Measurements from ENCODE around the gene RABGGTB. TPM values are rescaled to one million over a fixed set of nuclear protein-coding genes. Genes with fewer than 3 reads are reported as not detected.
A peak's percentile ranks its signal among the peaks of the same experiment; 100 is the strongest.
"Not testable (repeated sequence)": the region's sequence is repeated elsewhere in the genome, so short reads cannot be mapped to it uniquely, and the experiment has no call there.

Gene RABGGTB
- total RNA-seq, 1 donor from 2014 or later = 70.8 TPM

DNA sequence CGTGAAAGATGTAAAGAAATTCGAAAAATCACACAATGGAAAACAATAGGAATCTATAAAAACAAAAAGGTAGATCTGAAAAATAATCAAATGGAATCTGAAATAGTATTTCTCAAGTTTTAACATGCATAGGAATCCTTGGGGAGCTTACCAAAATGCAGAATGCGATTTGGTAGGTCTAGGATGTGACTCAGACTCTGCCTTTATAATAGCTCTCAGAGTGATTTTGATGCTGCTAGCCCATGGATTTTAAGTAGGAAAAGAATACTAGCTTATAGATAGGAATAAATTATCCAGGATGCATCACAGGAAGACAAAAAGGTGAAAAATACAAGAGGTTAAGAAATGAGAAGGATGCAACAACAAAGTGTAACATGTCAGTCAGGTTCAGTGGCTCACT, 14.1 kb upstream of the RABGGTB start:
- Mint-ChIP-seq H3K36me3 (ENCODE audit: unreplicated experiment) (no peaks in the 10 kb centered on the region), H3K27ac (ENCODE audit: unreplicated experiment) (no peak overlapping the region), H3K9me3 (ENCODE audit: unreplicated experiment) (no peaks in the 10 kb centered on the region), H3K4me3 (ENCODE audit: unreplicated experiment) (no peak overlapping the region), H3K27me3 (ENCODE audit: unreplicated experiment) (peaks cover 2% of the 10 kb centered on the region), H3K4me1 (ENCODE audit: low read depth, unreplicated experiment) (no peaks in the 10 kb centered on the region)
- no peak for TF ChIP-seq CTCF (IDR thresholded peaks at IDR 0.05; ENCODE audit: partially characterized antibody, unreplicated experiment)
- DNase-seq = no peak

DNA sequence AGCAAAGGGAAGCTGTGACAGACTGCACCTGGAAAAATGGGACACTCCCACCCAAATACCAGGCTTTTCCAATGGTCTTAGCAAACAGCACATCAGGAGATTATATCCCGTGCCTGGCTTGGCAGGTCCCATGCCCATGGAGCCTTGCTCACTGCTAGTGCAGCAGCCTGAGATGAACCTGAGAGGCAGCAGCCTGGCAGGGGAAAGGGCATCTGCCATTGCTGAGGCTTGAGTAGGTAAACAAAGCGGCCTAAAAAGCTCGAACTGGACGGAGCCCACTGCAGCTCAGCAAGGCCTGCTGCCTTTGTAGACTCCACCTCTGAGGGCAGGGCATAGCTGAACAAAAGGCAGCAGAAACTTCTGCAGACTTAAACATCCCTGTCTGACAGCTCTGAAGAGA, 8.2 kb upstream of the RABGGTB start:
- H3K27me3 Mint-ChIP-seq (ENCODE audit: unreplicated experiment); H3K9me3 Mint-ChIP-seq (ENCODE audit: unreplicated experiment); H3K36me3 Mint-ChIP-seq (ENCODE audit: unreplicated experiment): not testable (repeated sequence)

DNA sequence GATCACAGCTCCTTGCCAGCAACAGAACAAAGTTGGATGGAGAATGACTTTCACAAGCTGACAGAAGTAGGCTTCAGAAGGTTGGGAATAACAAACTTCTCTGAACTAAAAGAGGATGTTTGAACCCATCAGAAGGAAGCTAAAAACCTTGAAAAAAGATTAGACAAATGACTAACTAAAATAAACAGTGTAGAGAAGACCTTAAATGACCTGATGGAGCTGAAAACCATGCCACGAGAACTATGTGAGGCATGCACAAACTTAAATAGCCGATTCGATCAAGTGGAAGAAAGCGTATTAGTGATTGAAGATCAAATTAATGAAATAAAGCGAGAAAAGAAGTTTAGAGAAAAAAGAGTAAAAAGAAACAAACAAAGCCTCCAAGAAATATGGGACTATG, 7.4 kb upstream of the RABGGTB start:
- not testable (repeated sequence) for H3K4me1 Mint-ChIP-seq (ENCODE audit: low read depth, unreplicated experiment); H3K9me3 Mint-ChIP-seq (ENCODE audit: unreplicated experiment); H3K27me3 Mint-ChIP-seq (ENCODE audit: unreplicated experiment); H3K4me3 Mint-ChIP-seq (ENCODE audit: unreplicated experiment); H3K36me3 Mint-ChIP-seq (ENCODE audit: unreplicated experiment); H3K27ac Mint-ChIP-seq (ENCODE audit: unreplicated experiment); DNase-seq

More for the DNA sequence above, 8.2 kb upstream of the RABGGTB start:
- not testable (repeated sequence) for H3K4me3 Mint-ChIP-seq (ENCODE audit: unreplicated experiment); H3K27ac Mint-ChIP-seq (ENCODE audit: unreplicated experiment); H3K4me1 Mint-ChIP-seq (ENCODE audit: low read depth, unreplicated experiment); DNase-seq

DNA sequence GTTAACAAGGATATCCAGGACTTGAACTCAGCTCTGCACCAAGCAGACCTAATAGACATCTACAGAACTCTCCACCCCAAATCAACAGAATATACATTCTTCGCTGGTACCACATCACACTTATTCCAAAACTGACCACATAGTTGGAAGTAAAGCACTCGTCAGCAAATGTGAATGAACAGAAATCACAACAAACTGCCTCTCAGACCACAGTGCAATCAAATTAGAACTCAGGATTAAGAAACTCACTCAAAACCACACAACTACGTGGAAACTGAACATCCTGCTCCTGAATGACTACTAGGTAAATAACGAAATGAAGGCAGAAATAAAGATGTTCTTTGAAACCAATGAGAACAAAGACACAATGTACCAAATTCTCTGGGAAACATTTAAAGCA, 5.9 kb upstream of the RABGGTB start:
- not testable (repeated sequence) for H3K4me3 Mint-ChIP-seq (ENCODE audit: unreplicated experiment); H3K4me1 Mint-ChIP-seq (ENCODE audit: low read depth, unreplicated experiment); H3K27ac Mint-ChIP-seq (ENCODE audit: unreplicated experiment); DNase-seq; H3K27me3 Mint-ChIP-seq (ENCODE audit: unreplicated experiment); H3K36me3 Mint-ChIP-seq (ENCODE audit: unreplicated experiment); H3K9me3 Mint-ChIP-seq (ENCODE audit: unreplicated experiment)

- H3K27ac Mint-ChIP-seq (ENCODE audit: unreplicated experiment); H3K4me3 Mint-ChIP-seq (ENCODE audit: unreplicated experiment); H3K36me3 Mint-ChIP-seq (ENCODE audit: unreplicated experiment); DNase-seq; H3K9me3 Mint-ChIP-seq (ENCODE audit: unreplicated experiment); H3K27me3 Mint-ChIP-seq (ENCODE audit: unreplicated experiment): not testable (repeated sequence)
- peaks cover 12% of the 10 kb centered on the region for H3K4me1 Mint-ChIP-seq (ENCODE audit: low read depth, unreplicated experiment)
Measured at GRCh38 chr1:75783920-75784319, 2.1 kb upstream of the RABGGTB start.

DNA sequence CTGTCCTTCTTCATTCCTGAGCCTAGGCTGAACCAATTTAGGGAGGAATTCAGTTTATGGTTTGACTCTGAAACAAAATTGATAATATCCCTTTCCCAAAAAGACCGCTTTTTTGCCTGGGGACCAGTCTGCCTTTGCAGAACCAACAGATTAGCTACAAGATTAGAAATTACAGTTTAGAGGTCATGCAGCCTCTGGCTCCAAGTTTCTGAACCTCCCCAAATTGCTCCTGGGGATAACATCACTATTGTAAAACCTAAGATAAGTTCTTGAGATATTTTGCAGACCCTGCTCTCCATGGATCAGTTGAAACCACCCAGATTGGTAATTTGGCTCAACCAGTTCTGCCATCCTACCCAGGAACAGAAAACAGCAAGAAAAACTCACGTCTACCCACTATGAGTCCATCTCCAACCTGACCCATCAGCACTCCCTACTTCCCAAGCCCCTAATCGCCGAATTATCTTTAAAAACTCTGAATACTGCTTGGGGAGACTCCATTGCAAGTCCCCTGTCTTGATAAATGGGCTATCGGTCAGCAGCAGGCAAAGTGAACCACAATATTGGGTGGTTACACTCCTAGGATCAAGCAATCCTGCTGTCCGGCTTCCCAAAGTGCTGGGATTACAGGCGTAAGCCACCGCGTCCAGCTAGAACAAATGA, 605 bp upstream of the RABGGTB start:
- H3K27ac Mint-ChIP-seq (ENCODE audit: unreplicated experiment) = peak overlapping the region; percentile 96
- H3K4me1 Mint-ChIP-seq (ENCODE audit: low read depth, unreplicated experiment) = peaks cover 18% of the 10 kb centered on the region
- no peak for TF ChIP-seq CTCF (IDR thresholded peaks at IDR 0.05; ENCODE audit: partially characterized antibody, unreplicated experiment)
- no peak for DNase-seq
- H3K36me3 Mint-ChIP-seq (ENCODE audit: unreplicated experiment) = no peaks in the 10 kb centered on the region
- H3K9me3 Mint-ChIP-seq (ENCODE audit: unreplicated experiment) = peaks cover 7% of the 10 kb centered on the region
- H3K4me3 Mint-ChIP-seq (ENCODE audit: unreplicated experiment) = peak overlapping the region; percentile 100
- H3K27me3 Mint-ChIP-seq (ENCODE audit: unreplicated experiment) = peaks cover 2% of the 10 kb centered on the region

DNA sequence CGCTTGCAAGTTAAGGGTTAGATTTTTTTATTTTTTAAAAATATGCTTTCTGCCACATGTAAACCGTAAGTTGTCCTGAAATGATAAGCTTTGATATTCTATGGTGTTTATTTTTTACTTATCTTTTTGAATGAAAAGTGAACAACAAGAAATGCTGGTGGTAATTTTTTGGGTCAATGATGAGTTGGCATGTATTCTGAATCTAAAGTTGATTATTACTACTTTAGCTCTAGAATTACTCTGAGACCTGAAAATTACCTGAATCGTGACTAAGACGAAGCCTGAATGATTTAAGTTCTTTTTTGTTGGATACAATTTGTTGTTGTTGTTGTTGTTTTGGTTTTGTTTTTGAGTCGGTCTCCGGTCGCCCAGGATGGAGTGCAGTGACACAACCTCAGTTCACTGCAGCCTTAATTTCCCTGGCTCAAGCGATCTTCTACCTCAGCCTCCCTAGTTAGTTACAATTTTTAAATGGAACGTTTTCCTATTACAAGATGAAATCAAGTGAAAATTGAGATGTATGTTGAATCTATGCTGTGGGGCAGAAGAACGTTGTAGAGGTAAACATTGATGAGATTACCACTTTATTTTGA, 941 bp downstream of the RABGGTB start:
- peaks cover 18% of the 10 kb centered on the region for H3K4me1 Mint-ChIP-seq (ENCODE audit: low read depth, unreplicated experiment)
- peaks cover 2% of the 10 kb centered on the region for H3K27me3 Mint-ChIP-seq (ENCODE audit: unreplicated experiment)
- H3K27ac Mint-ChIP-seq (ENCODE audit: unreplicated experiment) = peak overlapping the region; percentile 96
- H3K36me3 Mint-ChIP-seq (ENCODE audit: unreplicated experiment) = no peaks in the 10 kb centered on the region
- H3K9me3 Mint-ChIP-seq (ENCODE audit: unreplicated experiment) = peaks cover 4% of the 10 kb centered on the region
- no peak for TF ChIP-seq CTCF (IDR thresholded peaks at IDR 0.05; ENCODE audit: partially characterized antibody, unreplicated experiment)
- peak overlapping the region; percentile 100 for H3K4me3 Mint-ChIP-seq (ENCODE audit: unreplicated experiment)
- no peak for DNase-seq

Data from glutamatergic neuron (in vitro differentiated cells).